OCI-LY7 (cell line): ENCODE measurements around the gene CEACAM18.

Experiments
- CTCF ChIP-seq: fragments of 200-600 bp; sonication (generic); conservative IDR thresholded peaks from 2 replicates; pipeline ENCODE4 v1.5.1; 2014; ENCODE audit warnings: mild to moderate bottlenecking, antibody characterized with exemption, low read length, moderate library complexity, mixed read lengths
- EZH2phosphoT487 ChIP-seq: fragments of 200-600 bp; sonication (generic); IDR thresholded peaks from 2 replicates; pipeline ENCODE4 v1.6.1; 2018; ENCODE audit warnings: low read depth, borderline replicate concordance, mild to moderate bottlenecking, mixed run types, antibody characterized with exemption, low read length, moderate library complexity, mixed read lengths

GRCh38 chr19:51520728-51521127 lies 42.4 kb downstream of the CEACAM18 start:
- TF ChIP-seq CTCF = no peak
- no peak for TF ChIP-seq EZH2phosphoT487
